Neural progenitor cell (in vitro differentiated cells): ENCODE results near the gene CHST15.

Experiments
- CTCF ChIP-seq: fragments of 200-600 bp; sonication (generic); IDR thresholded peaks from 2 replicates; pipeline ENCODE4 v1.5.1; 2017; ENCODE audit warnings: antibody characterized with exemption, mild to moderate bottlenecking
- EZH2phosphoT487 ChIP-seq: fragments of 200-600 bp; sonication (generic); IDR thresholded peaks from 2 replicates; pipeline ENCODE4 v1.6.1; 2017; ENCODE audit warnings: antibody characterized with exemption

- TF ChIP-seq EZH2phosphoT487, result no peak
- TF ChIP-seq CTCF, result no peak
These were observed 72.2 kb downstream of the CHST15 start for GRCh38 chr10:124020981-124021815.
